ENCODE data around the gene MIP. TPM values are rescaled to one million over a fixed set of nuclear protein-coding genes. Genes with fewer than 3 reads are reported as not detected.
"Not testable (repeated sequence)": the region's sequence is repeated elsewhere in the genome, so short reads cannot be mapped to it uniquely, and the experiment has no call there.

MIP gene
- total RNA-seq (under 1 TPM in 2 of 10 donors, not detected in 8; 0.09 to 0.30 TPM), polyA plus RNA-seq (not detected)
- long read RNA-seq, donor 1: 0 reads
- long read RNA-seq, donor 2: 0 reads
- long read RNA-seq, donor 3: 0 reads

DNA sequence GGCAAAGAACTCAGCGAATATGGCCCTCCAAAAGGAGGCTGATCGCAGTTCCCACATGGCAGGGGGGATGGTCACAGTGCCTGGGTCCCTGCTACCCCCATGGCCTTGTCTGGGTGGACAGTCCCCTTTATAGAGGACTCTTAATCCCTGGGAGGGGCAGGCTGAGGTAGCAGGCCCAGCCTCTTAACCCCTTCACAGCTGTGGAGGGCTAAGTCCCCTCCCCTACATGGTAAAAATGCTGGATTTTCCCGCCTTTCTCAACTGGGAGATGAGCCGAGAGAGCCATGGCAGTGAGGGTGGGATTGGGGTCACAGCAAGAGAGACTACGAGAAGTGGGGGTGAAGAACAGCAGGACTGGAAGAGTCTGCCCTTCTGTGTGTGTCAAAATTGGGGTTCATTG lies at the start of gene MIP:
MIP (minus strand) TSS at position 101 of the 400 bp plus-strand sequence; CDS start at position 57, 44 bp downstream.
- no peak for TF ChIP-seq CTCF (IDR thresholded peaks at IDR 0.05)
- H3K27ac ChIP-seq: no peak within 1 kb of the TSS
- no peaks in the 10 kb centered on the region for H3K27me3 ChIP-seq
- intact Hi-C loops (cut with DNase I): loop anchor here in 1 of 10 donors (5.0 kb wide), 1 partner anchor 92 kb away; the partner anchor contains the start of genes APOF and STAT2
- H3K9me3 ChIP-seq: no peaks in the 10 kb centered on the region
- DNase-seq: no peak
- H3K4me3 ChIP-seq: no peak within 1 kb of the TSS
- peak in 1 of 8 donors; percentile 28 for ATAC-seq
- H3K36me3 ChIP-seq: no peaks in the 10 kb centered on the region
- WGBS, 2 donors: 82 to 83% methylated on average over 5 of the region's 5 CpGs
- H3K4me1 ChIP-seq: peaks cover 0 to 5% (median 3%) of the 10 kb centered on the region in 9 donors

GRCh38 chr12:56499879-56500278 lies 45.4 kb upstream of the MIP start:
- not testable (repeated sequence) for DNase-seq, ATAC-seq, H3K4me3 ChIP-seq

DNA sequence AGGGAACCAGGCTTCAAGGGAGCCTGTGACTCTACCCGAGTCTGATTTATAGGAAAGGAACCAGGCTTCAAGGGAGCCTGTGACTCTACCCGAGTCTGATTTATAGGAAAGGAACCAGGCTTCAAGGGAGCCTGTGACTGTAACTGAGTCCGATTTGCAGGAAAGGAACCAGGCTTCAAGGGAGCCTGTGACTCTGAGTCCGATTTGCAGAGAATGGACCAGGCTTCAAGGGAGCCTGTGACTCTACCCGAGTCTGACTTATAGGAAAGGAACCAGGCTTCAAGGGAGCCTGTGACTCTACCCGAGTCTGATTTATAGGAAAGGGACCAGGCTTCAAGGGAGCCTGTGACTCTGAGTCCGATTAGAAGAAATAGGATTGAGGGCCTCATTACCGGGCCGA lies 45.0 kb upstream of the MIP start:
- H3K4me1 ChIP-seq; intact Hi-C loops (cut with DNase I); H3K4me3 ChIP-seq; H3K27ac ChIP-seq; H3K36me3 ChIP-seq; H3K9me3 ChIP-seq; DNase-seq; ATAC-seq; H3K27me3 ChIP-seq: not testable (repeated sequence)
- WGBS, 2 donors: 80% methylated on average over 9 of the region's 9 CpGs

More at GRCh38 chr12:56499879-56500278, 45.4 kb upstream of the MIP start:
- H3K4me1 ChIP-seq; H3K27me3 ChIP-seq; H3K27ac ChIP-seq; intact Hi-C loops (cut with DNase I); H3K9me3 ChIP-seq; H3K36me3 ChIP-seq: not testable (repeated sequence)
- WGBS, 2 donors: 75 to 82% methylated on average over 13 of the region's 13 CpGs

DNA sequence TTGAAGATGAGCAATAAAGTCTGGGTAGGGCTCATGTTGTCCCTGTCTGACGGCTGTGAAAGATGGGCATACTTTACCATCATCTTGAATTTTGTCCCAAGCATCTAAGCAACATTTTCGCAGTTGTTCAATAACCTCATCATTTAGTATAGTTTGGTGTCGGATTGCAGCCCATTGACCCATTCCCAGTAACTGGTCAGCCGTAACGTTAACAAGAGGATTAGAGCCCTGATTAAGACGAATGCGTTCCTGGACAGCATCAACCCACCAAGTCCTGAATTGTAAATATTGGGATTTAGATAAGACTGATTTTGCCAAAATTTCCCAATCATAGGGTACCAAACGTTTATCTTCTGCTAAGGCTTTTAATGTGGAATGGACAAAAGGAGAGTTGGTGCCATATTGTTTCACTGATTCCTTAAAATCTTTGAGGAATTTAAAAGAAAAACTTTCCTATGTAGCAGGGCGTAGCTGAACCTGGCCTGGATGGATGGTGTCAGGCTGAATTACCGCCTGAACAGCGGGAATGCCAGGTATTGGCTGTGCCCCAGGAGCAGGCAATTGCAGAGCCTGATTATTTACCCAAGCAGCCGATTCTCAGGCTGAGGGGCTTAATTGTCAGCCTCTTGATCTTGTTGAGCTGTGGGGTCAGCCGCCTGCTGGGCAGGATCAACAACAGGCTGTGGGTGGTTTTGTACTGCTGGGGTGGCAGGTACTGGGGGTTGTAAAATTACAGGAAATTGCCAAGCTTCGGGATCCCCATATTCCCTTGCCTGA lies 43.9 kb upstream of the MIP start:
- WGBS, 2 donors: 86 to 87% methylated on average over 14 of the region's 14 CpGs
- H3K4me1 ChIP-seq; ATAC-seq; H3K4me3 ChIP-seq; H3K27ac ChIP-seq; H3K36me3 ChIP-seq; H3K9me3 ChIP-seq; DNase-seq; intact Hi-C loops (cut with DNase I); H3K27me3 ChIP-seq: not testable (repeated sequence)

DNA sequence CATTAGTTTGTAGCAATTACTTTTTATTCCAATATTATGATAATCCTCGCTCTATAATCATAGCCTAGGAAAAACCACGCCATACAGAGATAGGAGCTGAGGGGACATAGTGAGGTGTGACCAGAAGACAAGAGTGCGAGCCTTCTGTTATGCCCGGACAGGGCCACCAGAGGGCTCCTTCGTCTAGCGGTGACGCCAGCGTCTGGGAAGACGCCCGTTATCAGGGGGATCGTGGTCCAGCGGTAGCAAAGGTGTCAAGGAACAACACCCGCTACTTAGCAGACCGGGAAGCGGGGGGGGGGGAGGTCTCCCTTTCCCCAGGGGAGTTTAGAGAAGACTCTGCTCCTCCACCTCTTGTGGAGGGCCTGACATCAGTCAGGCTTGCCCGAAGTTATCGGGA lies 42.2 kb upstream of the MIP start:
- TF ChIP-seq CTCF (IDR thresholded peaks at IDR 0.05): peak in 8 of 9 donors; percentile 27 to 59 (median 44)
- intact Hi-C loops (cut with DNase I); H3K4me1 ChIP-seq; H3K27ac ChIP-seq; ATAC-seq; H3K36me3 ChIP-seq; H3K9me3 ChIP-seq: not testable (repeated sequence)
- Histone ChIP-seq H3K27me3 (peaks cover 0 to 11% (median 0%) of the 10 kb centered on the region in 7 donors), H3K4me3 (peak overlapping the region in 2 of 10 donors; percentile 12 to 20)
- 9% methylated on average over 17 of the region's 17 CpGs for WGBS, 2 donors
- DNase-seq: peak; percentile 50 to 71

- DNase-seq; H3K27ac ChIP-seq; H3K4me1 ChIP-seq; H3K4me3 ChIP-seq; H3K36me3 ChIP-seq; intact Hi-C loops (cut with DNase I); H3K9me3 ChIP-seq; ATAC-seq: not testable (repeated sequence)
- WGBS, 2 donors: 95% methylated on average over 26 to 27 of the region's 27 CpGs
- H3K27me3 ChIP-seq: peaks cover 0 to 31% (median 0%) of the 10 kb centered on the region in 7 donors
Measured at GRCh38 chr12:56494481-56494880, 40.0 kb upstream of the MIP start.

DNA sequence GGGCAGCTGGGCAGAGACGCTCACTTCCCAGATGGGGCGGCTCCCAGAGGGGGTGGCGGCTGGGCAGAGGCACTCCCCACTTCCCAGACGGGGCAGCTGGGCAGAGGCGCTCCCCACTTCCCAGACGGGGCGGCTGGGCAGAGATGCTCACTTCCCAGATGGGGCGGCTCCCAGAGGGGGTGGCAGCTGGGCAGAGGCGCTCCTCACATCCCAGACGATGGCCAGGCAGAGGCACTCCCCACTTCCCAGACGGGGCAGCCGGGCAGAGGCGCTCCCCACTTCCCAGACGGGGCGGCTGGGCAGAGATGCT lies 39.6 kb upstream of the MIP start:
- ATAC-seq; H3K27ac ChIP-seq; H3K36me3 ChIP-seq; H3K9me3 ChIP-seq; H3K4me1 ChIP-seq; DNase-seq; intact Hi-C loops (cut with DNase I); H3K4me3 ChIP-seq: not testable (repeated sequence)
- 94 to 95% methylated on average over 14 to 15 of the region's 15 CpGs for WGBS, 2 donors
- peaks cover 0 to 35% (median 0%) of the 10 kb centered on the region in 7 donors for H3K27me3 ChIP-seq

DNA sequence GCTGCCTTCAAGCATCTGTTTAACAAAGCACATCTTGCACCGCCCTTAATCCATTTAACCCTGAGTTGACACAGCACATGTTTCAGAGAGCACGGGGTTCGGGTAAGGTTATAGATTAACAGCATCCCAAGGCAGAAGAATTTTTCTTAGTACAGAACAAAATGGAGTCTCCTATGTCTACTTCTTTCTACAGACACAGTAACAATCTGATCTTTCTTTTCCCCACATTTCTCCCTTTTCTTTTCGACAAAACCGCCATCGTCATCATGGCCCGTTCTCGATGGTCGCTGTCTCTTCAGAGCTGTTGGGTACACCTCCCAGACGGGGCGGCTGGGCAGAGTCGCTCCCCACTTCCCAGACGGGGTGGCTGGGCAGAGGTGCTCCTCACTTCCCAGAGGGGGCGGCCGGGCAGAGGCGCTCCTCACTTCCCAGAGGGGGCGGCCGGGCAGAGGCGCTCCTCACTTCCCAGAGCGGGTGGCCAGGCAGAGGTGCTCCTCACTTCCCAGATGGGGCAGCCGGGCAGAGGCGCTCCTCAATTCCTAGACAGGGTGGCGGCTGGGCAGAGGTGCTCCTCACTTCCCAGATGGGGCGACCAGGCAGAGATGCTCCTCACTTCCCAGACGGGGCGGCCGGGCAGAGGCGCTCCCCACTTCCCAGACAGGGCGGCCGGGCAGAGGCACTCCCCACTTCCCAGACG lies 39.1 kb upstream of the MIP start:
- H3K36me3 ChIP-seq; H3K27ac ChIP-seq; H3K4me1 ChIP-seq; H3K9me3 ChIP-seq; intact Hi-C loops (cut with DNase I); H3K4me3 ChIP-seq; DNase-seq; ATAC-seq: not testable (repeated sequence)
- H3K27me3 ChIP-seq: peaks cover 0 to 40% (median 0%) of the 10 kb centered on the region in 7 donors
- WGBS, 2 donors: 90 to 91% methylated on average over 24 to 31 of the region's 31 CpGs
